B cell (primary cell): ENCODE data around the gene GYPA. TPM values are rescaled to one million over a fixed set of nuclear protein-coding genes. Genes with fewer than 3 reads are reported as not detected.

Experiments
- ATAC-seq: fragments of 200-7000 bp; cut with Tn5 transposase; one replicate; pipeline ENCODE4 v1.10.0; 2021; ENCODE audit warnings: low read depth, mild to moderate bottlenecking, moderate number of reproducible peaks, moderate library complexity
- CTCF ChIA-PET: fragments of 350-600 bp; sonication (Branson Sonifier 250); formaldehyde crosslinking; loops from one replicate; lab custom pipeline; 2021; ENCODE audit warnings: antibody characterized with exemption, inconsistent platforms; lab: Charles Lee
- POLR2A ChIA-PET: fragments of 350-600 bp; sonication (Branson Sonifier 250); formaldehyde crosslinking; loops from one replicate; lab custom pipeline; 2021; ENCODE audit warnings: antibody characterized with exemption; lab: Charles Lee
- DNase-seq: peaks from one replicate; pipeline ENCODE4 v3.0.0; 2013
- H2AFZ ChIP-seq: 2 replicates; pipeline ENCODE4 v1.6.1; 2012; ENCODE audit warnings: mild to moderate bottlenecking, low read depth, low read length; ENCODE audit not compliant: insufficient read depth, poor library complexity, severe bottlenecking
- H3K27ac ChIP-seq, 2 donors: 1 replicate in 1 of 2; 2 replicates in 1 of 2; pipeline ENCODE4 v1.5.1; 2012 to 2013; ENCODE audit warnings: low read length in 2 of 2, mild to moderate bottlenecking in 2 of 2, moderate library complexity in 1 of 2
- H3K27me3 ChIP-seq, 4 experiments: fragments of 200-600 bp in 1 of 4; sonication (generic) in 1 of 4; replicated peaks in 1 of 4; 1 replicate in 2 of 4; 2 replicates in 2 of 4; pipeline versions ENCODE4 v1.6.1 to v1.7.0; 2013 to 2016; ENCODE audit warnings: low read length in 3 of 4, mild to moderate bottlenecking in 2 of 4, mixed read lengths in 1 of 4, moderate library complexity in 1 of 4; ENCODE audit not compliant: insufficient read depth in 4 of 4, control insufficient read depth in 3 of 4; ENCODE audit errors: control extremely low read depth in 1 of 4
- H3K36me3 ChIP-seq, 2 experiments: replicated peaks in 1 of 2; 1 replicate in 1 of 2; 2 replicates in 1 of 2; pipeline versions ENCODE4 v1.6.1 to v1.7.1; 2013; ENCODE audit warnings: low read length in 1 of 2; ENCODE audit not compliant: insufficient read depth in 2 of 2, control insufficient read depth in 1 of 2; ENCODE audit errors: control extremely low read depth in 1 of 2, extremely low read depth in 1 of 2
- H3K4me1 ChIP-seq, 2 donors: fragments of 200-600 bp in 1 of 2; sonication (generic) in 1 of 2; 1 replicate in 1 of 2; 2 replicates in 1 of 2; pipeline versions ENCODE4 v1.5.1 to v1.6.1; 2013 to 2017; ENCODE audit warnings: low read length in 2 of 2; ENCODE audit not compliant: control insufficient read depth in 2 of 2, insufficient read depth in 2 of 2
- H3K4me2 ChIP-seq: replicated peaks from 2 replicates; pipeline ENCODE3; 2012; ENCODE audit warnings: mild to moderate bottlenecking, low read depth, low read length; ENCODE audit not compliant: poor library complexity, severe bottlenecking
- H3K4me3 ChIP-seq, 5 experiments: fragments of 200-600 bp in 1 of 5; sonication (generic) in 1 of 5; 1 replicate in 3 of 5; 2 replicates in 2 of 5; pipeline versions ENCODE4 v1.5.1 to v1.7.0; 2011 to 2016; ENCODE audit warnings: low read length in 4 of 5, mild to moderate bottlenecking in 4 of 5, low read depth in 2 of 5, control low read depth in 1 of 5, moderate library complexity in 1 of 5; ENCODE audit not compliant: insufficient read depth in 1 of 5; ENCODE audit errors: control extremely low read depth in 1 of 5, extremely low read depth in 1 of 5
- H3K79me2 ChIP-seq: fragments of 200-600 bp; sonication (generic); one replicate; pipeline ENCODE4 v1.6.0; 2016; ENCODE audit warnings: low read length; ENCODE audit not compliant: control insufficient read depth, insufficient read depth
- H3K9ac ChIP-seq: fragments of 200-600 bp; sonication (generic); 2 replicates; pipeline ENCODE4 v1.6.1; 2017; ENCODE audit warnings: mild to moderate bottlenecking, low read length, moderate library complexity
- H3K9me3 ChIP-seq, 3 donors: one replicate each; pipeline versions ENCODE4 v1.6.1 to v1.7.1; 2013; ENCODE audit warnings: low read length in 2 of 3; ENCODE audit not compliant: control insufficient read depth in 2 of 3, insufficient read depth in 1 of 3; ENCODE audit errors: control extremely low read depth in 1 of 3
- H4K20me1 ChIP-seq: 2 replicates; pipeline ENCODE4 v1.6.0; 2012; ENCODE audit warnings: mild to moderate bottlenecking, low read length; ENCODE audit not compliant: insufficient read depth, control insufficient read depth, poor library complexity, severe bottlenecking
- H3K27ac Mint-ChIP-seq: one replicate; pipeline ENCODE4 v1.8.0; 2021; ENCODE audit warnings: mixed read lengths
- H3K27me3 Mint-ChIP-seq: one replicate; pipeline ENCODE4 v1.8.0; 2021; ENCODE audit warnings: mixed read lengths
- H3K4me1 Mint-ChIP-seq: one replicate; pipeline ENCODE4 v1.8.0; 2021; ENCODE audit warnings: mixed read lengths
- H3K4me3 Mint-ChIP-seq: one replicate; pipeline ENCODE4 v1.8.0; 2021; ENCODE audit warnings: mixed read lengths
- H3K9me3 Mint-ChIP-seq: one replicate; pipeline ENCODE4 v1.8.0; 2022; ENCODE audit warnings: mixed read lengths; ENCODE audit not compliant: insufficient read depth
- EZH2 ChIP-seq: IDR thresholded peaks from 2 replicates; pipeline ENCODE4 v1.6.1; 2012; ENCODE audit warnings: borderline replicate concordance, low read depth, mild to moderate bottlenecking, moderate library complexity, low read length; ENCODE audit not compliant: insufficient read depth, poor library complexity, severe bottlenecking
- WGBS: methylation state at CpG from one replicate; pipeline ENCODE4 v1.1.5; 2013; ENCODE audit warnings: missing lambda C conversion rate; ENCODE audit not compliant: insufficient coverage; 5-methylcytosine and 5-hydroxymethylcytosine counted together
- intact Hi-C: fragments of 100-400 bp; cut with micrococcal nuclease; formaldehyde crosslinking; loops from one replicate; pipeline ENCODE4 v1.10.0; 2022
- polyA plus RNA-seq: library from polyadenylated mRNA; depleted of rRNA; stranded (reverse); fragments of >200 nt; gene quantifications from 2 replicates; pipeline ENCODE4 v1.2.3, GENCODE V29; 2012
- total RNA-seq, 2 donors: library from RNA; stranded (reverse); fragments of 120-200 nt in 1 of 2; gene quantifications; 1 replicate in 1 of 2; 2 replicates in 1 of 2; pipeline versions ENCODE4 v1.2.3 to v1.2.4, GENCODE V29; 2013 to 2022
- TF ChIP-seq, protein P1 (sequence below): fragments of 200-600 bp; IDR thresholded peaks from one replicate; pipeline ENCODE4 v1.8.0; 2022; ENCODE audit warnings: antibody characterized with exemption, mild to moderate bottlenecking

GYPA gene
- total and polyA plus RNA-seq, 2 donors (not counting 1 experiment from before 2014, with no cell fraction given) = not detected

DNA sequence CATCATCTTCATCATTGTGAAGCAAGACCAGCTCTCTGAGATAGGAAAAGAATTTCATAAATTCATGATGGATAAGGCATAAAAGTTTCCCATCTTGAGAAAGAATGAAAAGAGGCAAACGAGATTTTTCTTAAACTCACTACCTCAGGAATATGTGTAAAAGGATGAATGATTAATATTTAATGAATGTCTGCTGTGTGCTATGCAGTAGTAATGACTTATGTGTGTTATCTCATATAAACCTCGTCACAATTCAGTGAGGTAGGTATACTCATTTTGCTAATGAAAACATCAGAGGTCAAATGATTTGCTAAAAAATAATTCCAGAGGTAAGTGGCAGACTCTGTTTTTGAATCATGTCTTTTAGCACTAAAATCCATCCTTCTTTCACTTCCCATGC lies 42.6 kb upstream of the GYPA start:
- Histone ChIP-seq H3K79me2 (no peaks in the 10 kb centered on the region), H3K27ac (no peak overlapping the region), H3K9ac (no peak overlapping the region), H3K4me2 (no peak overlapping the region), H3K36me3 (no peaks in the 10 kb centered on the region), H3K9me3 (no peaks in the 10 kb centered on the region), H4K20me1 (no peaks in the 10 kb centered on the region), H3K4me1 (peaks cover 11 to 14% of the 10 kb centered on the region in 2 donors), H3K4me3 (no peak overlapping the region), H3K27me3 (no peaks in the 10 kb centered on the region), H2AFZ (no peak overlapping the region)
- WGBS = no CpG with 5 or more reads among the region's 2 CpGs
- Mint-ChIP-seq H3K27ac (no peak overlapping the region), H3K27me3 (peaks cover 3% of the 10 kb centered on the region), H3K4me3 (no peak overlapping the region), H3K4me1 (peaks cover 22% of the 10 kb centered on the region), H3K9me3 (no peaks in the 10 kb centered on the region)
- DNase-seq = no peak
- intact Hi-C loops = no loop called here
- POLR2A ChIA-PET = no interaction called here
- CTCF ChIA-PET = no interaction called here
- TF ChIP-seq, protein P1, sequence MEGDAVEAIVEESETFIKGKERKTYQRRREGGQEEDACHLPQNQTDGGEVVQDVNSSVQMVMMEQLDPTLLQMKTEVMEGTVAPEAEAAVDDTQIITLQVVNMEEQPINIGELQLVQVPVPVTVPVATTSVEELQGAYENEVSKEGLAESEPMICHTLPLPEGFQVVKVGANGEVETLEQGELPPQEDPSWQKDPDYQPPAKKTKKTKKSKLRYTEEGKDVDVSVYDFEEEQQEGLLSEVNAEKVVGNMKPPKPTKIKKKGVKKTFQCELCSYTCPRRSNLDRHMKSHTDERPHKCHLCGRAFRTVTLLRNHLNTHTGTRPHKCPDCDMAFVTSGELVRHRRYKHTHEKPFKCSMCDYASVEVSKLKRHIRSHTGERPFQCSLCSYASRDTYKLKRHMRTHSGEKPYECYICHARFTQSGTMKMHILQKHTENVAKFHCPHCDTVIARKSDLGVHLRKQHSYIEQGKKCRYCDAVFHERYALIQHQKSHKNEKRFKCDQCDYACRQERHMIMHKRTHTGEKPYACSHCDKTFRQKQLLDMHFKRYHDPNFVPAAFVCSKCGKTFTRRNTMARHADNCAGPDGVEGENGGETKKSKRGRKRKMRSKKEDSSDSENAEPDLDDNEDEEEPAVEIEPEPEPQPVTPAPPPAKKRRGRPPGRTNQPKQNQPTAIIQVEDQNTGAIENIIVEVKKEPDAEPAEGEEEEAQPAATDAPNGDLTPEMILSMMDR = no peak
- no peak for TF ChIP-seq EZH2
- ATAC-seq = no peak

DNA sequence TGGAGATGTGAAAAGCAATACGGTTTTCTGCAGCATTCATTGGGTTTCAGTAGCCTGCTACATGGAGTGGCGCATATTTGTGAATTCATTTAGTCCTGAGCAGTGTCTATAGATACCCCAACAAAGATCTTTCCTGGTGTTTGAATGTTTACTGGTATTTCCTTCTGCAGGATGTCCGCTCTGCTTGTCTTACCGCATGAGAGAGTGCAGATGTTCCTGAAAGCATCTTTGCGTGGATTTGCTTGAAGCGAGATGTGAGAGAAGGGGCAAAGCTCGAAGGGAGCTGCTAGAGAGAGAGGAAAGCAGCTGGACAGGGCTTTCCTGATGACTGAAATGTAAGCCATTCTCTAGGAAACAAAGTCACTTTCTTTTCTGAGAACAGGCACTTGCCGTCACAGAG lies 40.9 kb upstream of the GYPA start:
- Mint-ChIP-seq H3K4me1 (peaks cover 22% of the 10 kb centered on the region), H3K4me3 (peak overlapping the region; percentile 47), H3K27me3 (peaks cover 3% of the 10 kb centered on the region), H3K9me3 (no peaks in the 10 kb centered on the region), H3K27ac (no peak overlapping the region)
- TF ChIP-seq EZH2 = no peak
- TF ChIP-seq, protein P1 = no peak
- ChIA-PET CTCF (no interaction called here), POLR2A (no interaction called here)
- H3K79me2 ChIP-seq = no peaks in the 10 kb centered on the region
- no peaks in the 10 kb centered on the region for H4K20me1 ChIP-seq
- H2AFZ ChIP-seq = peak overlapping the region; percentile 53
- intact Hi-C loops = no loop called here
- no peak overlapping the region for H3K4me3 ChIP-seq
- H3K9ac ChIP-seq = peak overlapping the region; percentile 21
- peak overlapping the region; percentile 37 for H3K4me2 ChIP-seq
- H3K27ac ChIP-seq = no peak overlapping the region
- peaks cover 11 to 14% of the 10 kb centered on the region in 2 donors for H3K4me1 ChIP-seq
- WGBS = 8% methylated on average over 6 of the region's 8 CpGs
- ATAC-seq (no peak), DNase-seq (peak; percentile 12)
- H3K36me3 ChIP-seq = no peaks in the 10 kb centered on the region
- H3K9me3 ChIP-seq = no peaks in the 10 kb centered on the region
- no peaks in the 10 kb centered on the region for H3K27me3 ChIP-seq
